Measurements from ENCODE around the gene EFEMP2.
"Not testable (repeated sequence)": the region's sequence is repeated elsewhere in the genome, so short reads cannot be mapped to it uniquely, and the experiment has no call there.

The EFEMP2 gene

GRCh38 chr11:65853246-65853979, 19.2 kb downstream of the EFEMP2 start:
- H3K27me3 Mint-ChIP-seq, result no peaks in the 10 kb centered on the region
- no peak for DNase-seq (ENCODE audit: low spot score in 2 of 2)
- ATAC-seq (ENCODE audit: low read depth), result no peak
- H3K9me3 Mint-ChIP-seq, result no peaks in the 10 kb centered on the region
- H3K4me1 Mint-ChIP-seq, result peaks cover 28% of the 10 kb centered on the region
- peaks cover 22% of the 10 kb centered on the region for H3K36me3 Mint-ChIP-seq
- no peak overlapping the region for H3K27ac Mint-ChIP-seq
- no peak overlapping the region for H3K4me3 Mint-ChIP-seq

GRCh38 chr11:65852508-65853245, 19.9 kb downstream of the EFEMP2 start:
- H3K4me1 Mint-ChIP-seq, result peaks cover 28% of the 10 kb centered on the region
- ATAC-seq (ENCODE audit: low read depth), result no peak
- no peak overlapping the region for H3K4me3 Mint-ChIP-seq
- H3K27me3 Mint-ChIP-seq, result no peaks in the 10 kb centered on the region
- H3K36me3 Mint-ChIP-seq, result peaks cover 22% of the 10 kb centered on the region
- H3K9me3 Mint-ChIP-seq, result no peaks in the 10 kb centered on the region
- DNase-seq (ENCODE audit: low spot score in 2 of 2), result no peak
- no peak overlapping the region for H3K27ac Mint-ChIP-seq

- Mint-ChIP-seq H3K4me1 (peaks cover 28% of the 10 kb centered on the region), H3K36me3 (peaks cover 22% of the 10 kb centered on the region), H3K4me3 (no peak overlapping the region), H3K27me3 (no peaks in the 10 kb centered on the region), H3K27ac (no peak overlapping the region), H3K9me3 (no peaks in the 10 kb centered on the region)
- ATAC-seq (ENCODE audit: low read depth), result no peak
- no peak for DNase-seq (ENCODE audit: low spot score in 2 of 2)
Observed at GRCh38 chr11:65851811-65852507, 20.6 kb downstream of the EFEMP2 start.

- no peak overlapping the region for H3K27ac Mint-ChIP-seq
- peaks cover 22% of the 10 kb centered on the region for H3K36me3 Mint-ChIP-seq
- no peaks in the 10 kb centered on the region for H3K9me3 Mint-ChIP-seq
- no peak for DNase-seq (ENCODE audit: low spot score in 2 of 2)
- no peak for ATAC-seq (ENCODE audit: low read depth)
- H3K4me1 Mint-ChIP-seq, result peaks cover 21% of the 10 kb centered on the region
- no peak overlapping the region for H3K4me3 Mint-ChIP-seq
- no peaks in the 10 kb centered on the region for H3K27me3 Mint-ChIP-seq
Observed at GRCh38 chr11:65851083-65851579, 21.5 kb downstream of the EFEMP2 start.

- Mint-ChIP-seq H3K9me3 (no peaks in the 10 kb centered on the region), H3K4me1 (peaks cover 18% of the 10 kb centered on the region), H3K27me3 (no peaks in the 10 kb centered on the region), H3K27ac (no peak overlapping the region), H3K36me3 (peaks cover 22% of the 10 kb centered on the region), H3K4me3 (no peak overlapping the region)
- DNase-seq (ENCODE audit: low spot score in 2 of 2), result no peak
- no peak for ATAC-seq (ENCODE audit: low read depth)
Observed at GRCh38 chr11:65850217-65851082, 22.1 kb downstream of the EFEMP2 start.

- no peak for DNase-seq (ENCODE audit: low spot score in 2 of 2)
- Mint-ChIP-seq H3K9me3 (no peaks in the 10 kb centered on the region), H3K4me3 (no peak overlapping the region), H3K27me3 (no peaks in the 10 kb centered on the region), H3K4me1 (peaks cover 16% of the 10 kb centered on the region), H3K36me3 (peaks cover 19% of the 10 kb centered on the region), H3K27ac (no peak overlapping the region)
- no peak for ATAC-seq (ENCODE audit: low read depth)
Observed at GRCh38 chr11:65849771-65850216, 22.8 kb downstream of the EFEMP2 start.

GRCh38 chr11:65849366-65849765, 23.2 kb downstream of the EFEMP2 start:
- peaks cover 12% of the 10 kb centered on the region for H3K4me1 Mint-ChIP-seq
- H3K36me3 Mint-ChIP-seq, result peaks cover 15% of the 10 kb centered on the region
- H3K27me3 Mint-ChIP-seq, result no peaks in the 10 kb centered on the region
- ATAC-seq (ENCODE audit: low read depth) (no peak), DNase-seq (ENCODE audit: low spot score in 2 of 2) (no peak)
- H3K4me3 Mint-ChIP-seq, result no peak overlapping the region
- H3K9me3 Mint-ChIP-seq, result no peaks in the 10 kb centered on the region
- H3K27ac Mint-ChIP-seq, result no peak overlapping the region

GRCh38 chr11:65848693-65849092, 23.9 kb downstream of the EFEMP2 start:
- DNase-seq (ENCODE audit: low spot score in 2 of 2); H3K4me1 Mint-ChIP-seq; H3K27ac Mint-ChIP-seq; ATAC-seq (ENCODE audit: low read depth); H3K9me3 Mint-ChIP-seq; H3K27me3 Mint-ChIP-seq; H3K4me3 Mint-ChIP-seq: not testable (repeated sequence)
- H3K36me3 Mint-ChIP-seq, result peaks cover 12% of the 10 kb centered on the region

GRCh38 chr11:65847746-65848145, 24.9 kb downstream of the EFEMP2 start:
- DNase-seq (ENCODE audit: low spot score in 2 of 2) (no peak), ATAC-seq (ENCODE audit: low read depth) (no peak)
- Mint-ChIP-seq H3K4me3 (no peak overlapping the region), H3K9me3 (no peaks in the 10 kb centered on the region), H3K27me3 (no peaks in the 10 kb centered on the region), H3K27ac (no peak overlapping the region), H3K36me3 (peaks cover 7% of the 10 kb centered on the region), H3K4me1 (peaks cover 4% of the 10 kb centered on the region)

- ATAC-seq (ENCODE audit: low read depth) (no peak), DNase-seq (ENCODE audit: low spot score in 2 of 2) (no peak)
- no peak overlapping the region for H3K27ac Mint-ChIP-seq
- H3K36me3 Mint-ChIP-seq, result no peaks in the 10 kb centered on the region
- H3K4me1 Mint-ChIP-seq, result no peaks in the 10 kb centered on the region
- no peaks in the 10 kb centered on the region for H3K9me3 Mint-ChIP-seq
- H3K4me3 Mint-ChIP-seq, result no peak overlapping the region
- no peaks in the 10 kb centered on the region for H3K27me3 Mint-ChIP-seq
Observed at GRCh38 chr11:65844231-65844872, 28.2 kb downstream of the EFEMP2 start.

- H3K4me3 Mint-ChIP-seq, result no peak overlapping the region
- H3K27ac Mint-ChIP-seq, result no peak overlapping the region
- no peaks in the 10 kb centered on the region for H3K4me1 Mint-ChIP-seq
- no peak for DNase-seq (ENCODE audit: low spot score in 2 of 2)
- H3K36me3 Mint-ChIP-seq, result no peaks in the 10 kb centered on the region
- no peak for ATAC-seq (ENCODE audit: low read depth)
- no peaks in the 10 kb centered on the region for H3K9me3 Mint-ChIP-seq
- H3K27me3 Mint-ChIP-seq, result no peaks in the 10 kb centered on the region
Observed at GRCh38 chr11:65843811-65844210, 28.8 kb downstream of the EFEMP2 start.

- H3K9me3 Mint-ChIP-seq, result no peaks in the 10 kb centered on the region
- no peak overlapping the region for H3K27ac Mint-ChIP-seq
- no peaks in the 10 kb centered on the region for H3K4me1 Mint-ChIP-seq
- DNase-seq (ENCODE audit: low spot score in 2 of 2), result no peak
- no peaks in the 10 kb centered on the region for H3K27me3 Mint-ChIP-seq
- no peak for ATAC-seq (ENCODE audit: low read depth)
- H3K4me3 Mint-ChIP-seq, result no peak overlapping the region
- H3K36me3 Mint-ChIP-seq, result no peaks in the 10 kb centered on the region
Observed at GRCh38 chr11:65842144-65842543, 30.5 kb downstream of the EFEMP2 start.

- Mint-ChIP-seq H3K9me3 (no peaks in the 10 kb centered on the region), H3K27ac (no peak overlapping the region), H3K4me1 (peaks cover 13% of the 10 kb centered on the region), H3K36me3 (no peaks in the 10 kb centered on the region), H3K27me3 (peaks cover 4% of the 10 kb centered on the region), H3K4me3 (no peak overlapping the region)
- no peak for ATAC-seq (ENCODE audit: low read depth)
- no peak for DNase-seq (ENCODE audit: low spot score in 2 of 2)
Observed at GRCh38 chr11:65834202-65834601, 38.4 kb downstream of the EFEMP2 start.

Data from memory B cell (primary cell).